ENCODE measurements around the gene ENOPH1. TPM values are rescaled to one million over a fixed set of nuclear protein-coding genes. Genes with fewer than 3 reads are reported as not detected.

ENOPH1 gene
- total and polyA plus RNA-seq, 2 of the 4 experiments (the other 2 are of a cell fraction) = 18.0 to 36.0 TPM

DNA sequence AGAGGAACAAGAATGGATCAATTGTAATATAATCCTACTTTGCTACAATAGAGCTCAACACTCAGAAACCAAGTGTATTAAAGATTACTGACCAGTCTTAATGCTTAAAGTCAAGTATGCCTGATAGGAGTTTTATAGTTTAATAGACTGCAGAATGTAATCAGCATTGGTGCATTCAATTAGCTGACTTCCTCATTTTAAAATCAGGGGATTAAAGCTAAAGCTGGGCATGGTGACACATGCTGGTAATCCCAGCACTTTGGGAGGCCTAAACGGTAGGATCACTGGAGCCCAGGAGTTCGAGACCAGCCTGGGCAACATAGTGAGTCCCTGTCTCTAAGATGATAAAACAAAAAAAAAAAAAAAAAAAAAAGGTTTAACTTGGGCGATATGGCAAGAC is 10.9 kb upstream of the ENOPH1 start:
- CTCF ChIA-PET = no interaction called here

More for the DNA sequence above, 10.9 kb upstream of the ENOPH1 start:
- Histone ChIP-seq H3K56ac (ENCODE audit: extremely low read depth, insufficient read depth, low read length) (no peak overlapping the region), H3K36me3 (ENCODE audit: control insufficient read depth, insufficient read depth, low read length) (peaks cover 10% of the 10 kb centered on the region), H3K9ac (ENCODE audit: low read depth, low read length) (no peak overlapping the region), H2BK120ac (ENCODE audit: low read depth, low read length) (no peak overlapping the region), H3K4me3 (ENCODE audit: insufficient read depth, low read depth, low read length) (no peak overlapping the region), H4K91ac (ENCODE audit: insufficient read depth, low read depth, low read length) (no peak overlapping the region), H3K23ac (ENCODE audit: low read depth, low read length) (no peak overlapping the region), H3K4me2 (ENCODE audit: low read depth, low read length) (no peak overlapping the region), H4K5ac (ENCODE audit: low read depth, low read length) (no peak overlapping the region), H4K8ac (ENCODE audit: low read depth in 2 of 2, low read length in 2 of 2) (no peak overlapping the region), H3K14ac (replicated peaks; ENCODE audit: low read depth, low read length) (no peak overlapping the region), H3K18ac (ENCODE audit: low read depth, low read length) (no peak overlapping the region), H2AK5ac (ENCODE audit: low read depth, low read length) (no peak overlapping the region), H3K9me1 (ENCODE audit: insufficient read depth, low read length) (peaks cover 7% of the 10 kb centered on the region), H2BK15ac (ENCODE audit: low read depth, low read length) (no peak overlapping the region), H3K27me3 (ENCODE audit: control insufficient read depth, insufficient read depth, low read length) (no peaks in the 10 kb centered on the region), H4K20me1 (ENCODE audit: insufficient read depth, low read length) (peaks cover 27% of the 10 kb centered on the region), H3K4me1 (ENCODE audit: control insufficient read depth, insufficient read depth, low read length) (peaks cover 3% of the 10 kb centered on the region; the same call in 1 of the 2 replicates), H2AFZ (replicated peaks; ENCODE audit: low read length, poor library complexity) (no peak overlapping the region), H3K4ac (ENCODE audit: low read depth, low read length) (no peak overlapping the region), H2BK5ac (ENCODE audit: low read depth, low read length, poor library complexity, severe bottlenecking) (no peak overlapping the region), H2BK20ac (ENCODE audit: low read depth, low read length) (no peak overlapping the region), H3K27ac (ENCODE audit: insufficient read depth, low read length) (no peak overlapping the region), H2AK9ac (replicated peaks; ENCODE audit: low read depth, low read length, poor library complexity) (no peak overlapping the region), H3K9me3 (ENCODE audit: control insufficient read depth, insufficient read depth, low read length) (no peaks in the 10 kb centered on the region), H3K79me1 (ENCODE audit: low read depth in 1 of 2, low read length in 2 of 2) (peaks cover 0 to 14% of the 10 kb centered on the region in 2 experiments; a peak in 2 of 4 replicates)
- intact Hi-C loops (cut with micrococcal nuclease) = no loop called here
- dilution Hi-C loops (cut with HindIII; ENCODE audit: low sequenced_read_pairs, unreplicated experiment) = no loop called here
- WGBS, 2 experiments (ENCODE audit: extremely low coverage in 2 of 2, insufficient read length in 1 of 2) = no CpG with 5 or more reads among the region's 3 CpGs
- no TSS peak for BruUV-seq (replicated peaks)
- POLR2A ChIA-PET (ENCODE audit: unreplicated experiment) = interaction anchor here (0.6 to 0.8 kb wide), 2 partner anchors 10 to 65 kb away, joined by 4 to 10 read pairs; no protein-coding TSS in a partner anchor
- ATAC-seq (ENCODE audit: low read depth) (no peak), DNase-seq (no peak)
- TF ChIP-seq CEBPB (IDR thresholded peaks at IDR 0.05; ENCODE audit: low read depth, low read length) (no peak), FOS (IDR thresholded peaks at IDR 0.05; ENCODE audit: low read depth, low read length) (no peak), RAD21 (IDR thresholded peaks at IDR 0.05; ENCODE audit: low read length) (no peak), MAZ (IDR thresholded peaks at IDR 0.05; ENCODE audit: borderline replicate concordance, low read depth, low read length) (no peak), NFE2L2 (IDR thresholded peaks at IDR 0.05; ENCODE audit: low read depth, low read length) (no peak), MAFK (IDR thresholded peaks at IDR 0.05; ENCODE audit: low read depth, low read length) (no peak)
- TF ChIP-seq, protein P1, sequence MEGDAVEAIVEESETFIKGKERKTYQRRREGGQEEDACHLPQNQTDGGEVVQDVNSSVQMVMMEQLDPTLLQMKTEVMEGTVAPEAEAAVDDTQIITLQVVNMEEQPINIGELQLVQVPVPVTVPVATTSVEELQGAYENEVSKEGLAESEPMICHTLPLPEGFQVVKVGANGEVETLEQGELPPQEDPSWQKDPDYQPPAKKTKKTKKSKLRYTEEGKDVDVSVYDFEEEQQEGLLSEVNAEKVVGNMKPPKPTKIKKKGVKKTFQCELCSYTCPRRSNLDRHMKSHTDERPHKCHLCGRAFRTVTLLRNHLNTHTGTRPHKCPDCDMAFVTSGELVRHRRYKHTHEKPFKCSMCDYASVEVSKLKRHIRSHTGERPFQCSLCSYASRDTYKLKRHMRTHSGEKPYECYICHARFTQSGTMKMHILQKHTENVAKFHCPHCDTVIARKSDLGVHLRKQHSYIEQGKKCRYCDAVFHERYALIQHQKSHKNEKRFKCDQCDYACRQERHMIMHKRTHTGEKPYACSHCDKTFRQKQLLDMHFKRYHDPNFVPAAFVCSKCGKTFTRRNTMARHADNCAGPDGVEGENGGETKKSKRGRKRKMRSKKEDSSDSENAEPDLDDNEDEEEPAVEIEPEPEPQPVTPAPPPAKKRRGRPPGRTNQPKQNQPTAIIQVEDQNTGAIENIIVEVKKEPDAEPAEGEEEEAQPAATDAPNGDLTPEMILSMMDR (conservative IDR thresholded peaks at IDR 0.05; ENCODE audit: low read depth, low read length) = no peak
- in situ Hi-C loops (cut with MboI; ENCODE audit: low sequenced_read_pairs) = loop anchor here (5.0 kb wide), 1 partner anchor 37 kb away; no protein-coding TSS in a partner anchor
